Mononuclear cell (primary cell): ENCODE results near the gene CTSE. TPM values are rescaled to one million over a fixed set of nuclear protein-coding genes. Genes with fewer than 3 reads are reported as not detected.

Source experiments
- H3K27me3 ChIP-seq: 2 replicates; pipeline ENCODE4 v1.6.0; 2011; ENCODE audit warnings: low read length, control low read depth; ENCODE audit not compliant: insufficient read depth
- H3K4me1 ChIP-seq: 2 replicates; pipeline ENCODE4 v1.5.1; 2011; ENCODE audit warnings: mild to moderate bottlenecking, low read length, control low read depth; ENCODE audit not compliant: insufficient read depth
- H3K4me3 ChIP-seq: 2 replicates; pipeline ENCODE4 v1.5.1; 2011; ENCODE audit warnings: mild to moderate bottlenecking, low read length, moderate library complexity
- H3K9me3 ChIP-seq: 2 replicates; pipeline ENCODE4 v1.5.1; 2011; ENCODE audit warnings: low read depth, mild to moderate bottlenecking, control low read depth, low read length
- total RNA-seq: library from RNA; depleted of rRNA; stranded (reverse); fragments of >200 nt; gene quantifications from one replicate; pipeline ENCODE4 v1.2.3, GENCODE V29; 2012

Gene CTSE
- total RNA-seq, 1 donor, result not detected

- Histone ChIP-seq H3K4me1 (peaks cover 62% of the 10 kb centered on the region), H3K9me3 (no peaks in the 10 kb centered on the region), H3K27me3 (no peaks in the 10 kb centered on the region), H3K4me3 (no peak overlapping the region)
Measured at GRCh38 chr1:206036663-206037455, 13.2 kb upstream of the CTSE start.

- Histone ChIP-seq H3K4me1 (peaks cover 58% of the 10 kb centered on the region), H3K27me3 (no peaks in the 10 kb centered on the region), H3K9me3 (no peaks in the 10 kb centered on the region), H3K4me3 (peak overlapping the region; percentile 15)
Measured at GRCh38 chr1:206035027-206035426, 11.3 kb upstream of the CTSE start.

GRCh38 chr1:206032380-206033140, 8.9 kb upstream of the CTSE start:
- Histone ChIP-seq H3K4me3 (no peak overlapping the region), H3K9me3 (no peaks in the 10 kb centered on the region), H3K27me3 (no peaks in the 10 kb centered on the region), H3K4me1 (peaks cover 45% of the 10 kb centered on the region)

- no peaks in the 10 kb centered on the region for H3K9me3 ChIP-seq
- no peak overlapping the region for H3K4me3 ChIP-seq
- peaks cover 32% of the 10 kb centered on the region for H3K4me1 ChIP-seq
- H3K27me3 ChIP-seq, result no peaks in the 10 kb centered on the region
Measured at GRCh38 chr1:206030714-206031113, 7.0 kb upstream of the CTSE start.

GRCh38 chr1:206030191-206030590, 6.5 kb upstream of the CTSE start:
- Histone ChIP-seq H3K9me3 (no peaks in the 10 kb centered on the region), H3K4me1 (peaks cover 30% of the 10 kb centered on the region)

GRCh38 chr1:206029484-206029883, 5.8 kb upstream of the CTSE start:
- Histone ChIP-seq H3K4me3 (no peak overlapping the region), H3K9me3 (no peaks in the 10 kb centered on the region), H3K27me3 (no peaks in the 10 kb centered on the region), H3K4me1 (peaks cover 23% of the 10 kb centered on the region)

More at GRCh38 chr1:206030191-206030590, 6.5 kb upstream of the CTSE start:
- H3K4me3 ChIP-seq, result no peak overlapping the region
- no peaks in the 10 kb centered on the region for H3K27me3 ChIP-seq

GRCh38 chr1:206025283-206025820, 1.7 kb upstream of the CTSE start:
- Histone ChIP-seq H3K4me1 (peaks cover 5% of the 10 kb centered on the region), H3K4me3 (no peak overlapping the region), H3K27me3 (no peaks in the 10 kb centered on the region), H3K9me3 (no peaks in the 10 kb centered on the region)

GRCh38 chr1:206022766-206023165, 929 bp downstream of the CTSE start:
- Histone ChIP-seq H3K4me1 (peaks cover 5% of the 10 kb centered on the region), H3K4me3 (no peak overlapping the region), H3K9me3 (no peaks in the 10 kb centered on the region), H3K27me3 (peaks cover 2% of the 10 kb centered on the region)

- Histone ChIP-seq H3K4me3 (no peak overlapping the region), H3K4me1 (peaks cover 5% of the 10 kb centered on the region), H3K9me3 (no peaks in the 10 kb centered on the region), H3K27me3 (peaks cover 2% of the 10 kb centered on the region)
Measured at GRCh38 chr1:206021626-206022365, 1.9 kb downstream of the CTSE start.

- H3K4me3 ChIP-seq, result no peak overlapping the region
Measured at GRCh38 chr1:206021008-206021625, 2.6 kb downstream of the CTSE start.

GRCh38 chr1:206020393-206021007, 3.2 kb downstream of the CTSE start:
- Histone ChIP-seq H3K27me3 (peaks cover 2% of the 10 kb centered on the region), H3K4me1 (peaks cover 5% of the 10 kb centered on the region), H3K9me3 (no peaks in the 10 kb centered on the region), H3K4me3 (no peak overlapping the region)

More at GRCh38 chr1:206021008-206021625, 2.6 kb downstream of the CTSE start:
- peaks cover 2% of the 10 kb centered on the region for H3K27me3 ChIP-seq
- H3K9me3 ChIP-seq, result no peaks in the 10 kb centered on the region
- H3K4me1 ChIP-seq, result peaks cover 5% of the 10 kb centered on the region

GRCh38 chr1:206015071-206015470, 8.6 kb downstream of the CTSE start:
- peaks cover 25% of the 10 kb centered on the region for H3K4me1 ChIP-seq
- H3K9me3 ChIP-seq, result no peaks in the 10 kb centered on the region
- peaks cover 2% of the 10 kb centered on the region for H3K27me3 ChIP-seq
- no peak overlapping the region for H3K4me3 ChIP-seq

GRCh38 chr1:206014601-206015000, 9.1 kb downstream of the CTSE start:
- peaks cover 2% of the 10 kb centered on the region for H3K27me3 ChIP-seq
- no peak overlapping the region for H3K4me3 ChIP-seq
- no peaks in the 10 kb centered on the region for H3K9me3 ChIP-seq
- peaks cover 25% of the 10 kb centered on the region for H3K4me1 ChIP-seq
